Left lobe of liver (tissue), 2 donors: ENCODE results near the gene IFT43. TPM values are rescaled to one million over a fixed set of nuclear protein-coding genes. Genes with fewer than 3 reads are reported as not detected.

Source experiments
- ATAC-seq: fragments of 200-7000 bp; cut with Tn5 transposase; one replicate; pipeline ENCODE4 v1.9.1; 2020; ENCODE audit warnings: mild to moderate bottlenecking, moderate library complexity
- DNase-seq: peaks from one replicate; pipeline ENCODE4 v3.0.0-alpha.2; 2020; ENCODE audit warnings: low spot score
- total RNA-seq: library from RNA; stranded (reverse); gene quantifications from one replicate; pipeline ENCODE4 v1.2.1, GENCODE V29; 2021
- donor health status: DM: no; HTN: no; CAD: no; lungs with moderate emphysema.
- donor health status: DM: no; HTN: yes; CAD: no.

The IFT43 gene
- total RNA-seq, 1 donor from 2014 or later = 13.7 TPM

DNA sequence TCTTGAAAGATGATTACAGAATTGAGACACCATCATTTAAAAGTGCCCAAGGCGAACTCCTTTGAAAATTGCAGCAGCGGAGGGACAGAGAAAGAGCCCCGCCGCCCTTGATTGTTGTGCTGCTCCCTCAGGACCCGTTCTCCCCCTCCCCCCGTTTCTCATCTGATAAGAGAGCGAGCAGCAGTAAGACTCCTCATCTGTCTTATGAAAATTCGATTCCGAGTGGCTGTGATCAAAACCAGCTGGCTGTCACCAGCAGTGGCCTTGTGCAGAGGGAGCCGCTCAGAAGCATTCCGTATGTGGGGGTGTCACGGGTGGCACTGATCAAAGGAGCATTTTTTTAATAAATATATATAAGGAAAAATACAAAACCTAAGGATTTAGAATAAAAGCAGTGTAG lies 88.2 kb downstream of the IFT43 start:
- DNase-seq (no peak), ATAC-seq (no peak)

DNA sequence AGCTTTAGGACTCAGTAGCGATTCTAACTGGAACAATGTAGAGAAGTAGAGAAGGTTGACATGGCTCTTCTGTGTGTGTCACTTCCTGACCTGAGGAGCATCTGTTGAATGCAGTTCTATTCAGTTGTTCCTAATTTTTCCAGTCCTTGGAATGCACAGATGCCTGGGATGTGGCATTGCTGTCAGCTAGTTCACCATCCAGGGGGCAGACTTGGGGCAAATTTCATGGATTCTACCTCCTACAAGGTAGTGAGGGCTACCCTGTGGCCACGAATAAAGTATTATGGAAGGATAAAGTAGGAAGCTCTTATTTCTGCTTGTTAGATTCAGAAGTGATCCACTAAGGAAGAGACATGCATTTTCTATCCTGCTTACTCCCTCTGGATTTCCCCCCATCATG lies 91.8 kb downstream of the IFT43 start:
- ATAC-seq (no peak), DNase-seq (no peak)

DNA sequence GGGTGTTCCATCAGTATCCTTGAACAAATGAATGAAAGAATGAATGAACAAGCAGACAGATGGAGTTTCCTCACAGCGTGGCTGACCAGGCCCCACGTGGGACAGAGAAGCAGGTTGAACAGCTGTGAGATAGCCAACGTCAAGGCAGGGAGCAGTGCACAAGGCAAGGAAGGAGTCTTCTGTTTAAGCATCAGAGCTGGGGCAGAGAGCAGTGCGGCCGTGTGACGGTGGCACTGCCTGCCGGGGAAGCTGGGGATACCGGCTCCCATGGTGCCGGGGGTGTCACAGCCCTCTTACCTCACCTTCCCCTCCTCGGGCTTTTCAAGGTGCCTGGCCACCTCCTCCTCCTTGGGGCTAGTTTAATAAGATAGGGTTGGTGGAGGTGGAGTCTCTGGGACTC lies 92.9 kb downstream of the IFT43 start:
- ATAC-seq (no peak), DNase-seq (no peak)

DNA sequence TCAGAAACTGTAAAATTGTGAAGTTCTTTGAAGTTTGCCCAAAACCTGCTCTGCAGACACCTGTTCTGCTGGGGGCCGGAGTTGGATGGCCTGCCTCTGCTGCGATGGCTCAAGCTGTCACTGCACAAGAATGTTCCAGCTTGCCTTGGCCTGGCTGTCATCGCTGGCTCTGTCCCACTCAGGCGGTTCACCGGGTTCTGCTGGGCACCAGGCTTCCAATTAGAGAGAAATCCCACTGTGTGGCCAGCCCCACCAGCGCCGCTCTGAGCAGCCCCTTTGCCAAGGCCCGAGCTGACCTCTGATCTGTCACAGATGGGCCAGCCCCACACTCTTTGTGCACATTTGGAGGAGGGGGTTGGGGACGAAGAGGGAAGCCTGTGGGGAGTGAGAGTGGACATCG lies 94.5 kb downstream of the IFT43 start:
- ATAC-seq = no peak
- no peak for DNase-seq

DNA sequence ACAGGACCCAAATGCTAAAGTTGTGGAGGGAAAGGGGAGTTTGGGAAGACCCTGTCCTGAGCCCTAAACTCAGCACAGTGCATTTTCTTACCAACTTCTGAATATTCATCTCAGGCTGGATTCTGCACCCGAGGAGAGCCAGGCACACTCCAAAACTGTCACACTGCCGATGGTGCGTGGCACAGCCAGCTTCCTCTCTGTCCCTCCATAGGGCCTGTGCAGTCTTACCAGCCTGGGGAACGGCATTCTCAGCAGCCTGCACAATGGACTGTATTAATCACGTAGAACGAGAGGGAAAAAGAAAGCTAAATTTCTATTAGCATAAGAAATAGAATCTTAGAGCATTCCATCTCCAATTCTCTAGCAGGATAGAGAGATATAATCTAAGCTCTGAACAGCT lies 94.9 kb downstream of the IFT43 start:
- ATAC-seq (no peak), DNase-seq (no peak)

DNA sequence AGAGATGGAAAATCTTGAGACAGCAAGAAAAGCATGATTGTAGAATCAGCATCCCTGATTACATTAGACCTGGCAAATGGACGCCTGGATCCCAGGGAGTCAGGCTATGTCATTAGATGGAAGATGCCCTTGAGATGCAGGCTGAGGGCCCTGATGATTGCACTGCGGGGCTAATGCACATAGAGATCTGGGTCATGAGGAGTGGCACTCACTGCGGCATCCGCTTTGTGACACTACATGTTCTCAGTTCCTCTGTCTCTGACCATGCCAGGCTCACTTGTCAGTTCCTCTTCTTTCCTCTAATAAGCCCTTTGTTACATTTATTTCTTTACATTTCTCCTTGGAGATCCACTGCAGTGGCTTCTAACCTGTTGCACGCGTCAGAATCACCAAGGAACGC lies 96.1 kb downstream of the IFT43 start:
- ATAC-seq = peak; percentile 14
- DNase-seq = no peak

DNA sequence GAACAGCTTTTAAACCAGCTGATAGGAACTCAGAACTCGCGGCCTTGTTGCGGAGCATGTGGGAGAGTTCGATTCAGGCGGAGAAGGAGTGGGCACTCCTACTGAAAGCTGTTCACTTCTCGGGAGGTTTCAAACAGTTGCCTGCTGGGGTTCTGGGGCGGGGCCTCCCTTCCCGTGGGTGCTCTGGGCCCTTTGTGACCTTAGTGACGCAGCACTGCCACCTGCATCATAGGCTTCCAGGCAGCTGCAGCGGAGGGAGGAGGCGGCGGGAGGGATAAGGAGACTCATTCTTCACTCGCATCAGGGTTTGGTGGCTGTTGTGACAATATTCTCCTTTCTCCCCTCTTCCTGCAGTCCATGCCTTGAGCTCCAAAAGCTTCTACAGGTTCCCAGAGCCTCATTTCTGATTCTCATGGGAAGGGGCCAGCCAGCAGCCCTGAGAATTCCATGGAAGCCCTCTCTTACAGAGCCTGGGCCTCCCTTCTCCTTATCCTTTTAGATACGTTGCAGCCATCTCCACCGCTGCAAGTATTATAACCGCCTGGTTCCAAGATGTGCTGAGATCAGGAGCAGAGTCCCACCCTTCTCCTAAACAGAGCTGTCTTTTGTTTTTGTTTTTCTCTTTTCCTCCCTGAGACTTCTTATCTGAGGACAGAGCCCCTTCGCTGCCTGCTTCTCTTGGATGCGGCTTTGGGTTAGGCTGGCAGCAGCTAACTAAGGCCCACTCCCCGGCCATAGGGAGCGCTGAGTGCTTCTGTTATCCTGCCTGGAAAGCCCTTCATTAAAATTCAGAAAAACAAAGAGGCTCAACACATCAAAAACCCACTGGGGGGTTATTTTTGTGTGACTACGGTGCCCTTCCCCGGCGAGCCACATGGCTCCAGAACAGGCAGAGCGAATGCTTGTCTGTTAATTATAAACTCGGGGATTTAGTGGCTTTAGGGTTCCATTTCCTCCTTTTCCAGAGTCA lies 98.5 kb downstream of the IFT43 start:
- no peak for ATAC-seq

DNA sequence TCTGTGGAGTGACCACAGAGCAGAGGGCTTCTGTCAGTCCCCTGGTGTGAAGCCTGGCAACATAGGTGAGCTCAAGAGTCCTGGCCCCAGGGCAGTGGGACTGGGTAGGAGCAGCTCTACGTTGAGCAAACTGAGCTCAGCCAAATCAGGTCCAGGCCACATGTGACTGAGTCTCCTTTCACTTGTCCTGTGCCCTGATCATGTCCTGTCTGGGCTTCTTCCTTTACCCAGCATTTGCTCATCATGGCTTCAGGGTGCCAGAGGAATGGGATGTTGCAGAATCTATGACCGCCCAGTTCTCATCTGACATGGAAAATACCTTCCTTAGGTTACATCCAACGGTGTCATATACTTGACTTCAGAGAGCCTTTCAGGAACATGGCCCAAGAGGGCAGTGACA lies 99.8 kb downstream of the IFT43 start:
- DNase-seq (no peak), ATAC-seq (no peak)

More for the DNA sequence above, 98.5 kb downstream of the IFT43 start:
- no peak for DNase-seq

DNA sequence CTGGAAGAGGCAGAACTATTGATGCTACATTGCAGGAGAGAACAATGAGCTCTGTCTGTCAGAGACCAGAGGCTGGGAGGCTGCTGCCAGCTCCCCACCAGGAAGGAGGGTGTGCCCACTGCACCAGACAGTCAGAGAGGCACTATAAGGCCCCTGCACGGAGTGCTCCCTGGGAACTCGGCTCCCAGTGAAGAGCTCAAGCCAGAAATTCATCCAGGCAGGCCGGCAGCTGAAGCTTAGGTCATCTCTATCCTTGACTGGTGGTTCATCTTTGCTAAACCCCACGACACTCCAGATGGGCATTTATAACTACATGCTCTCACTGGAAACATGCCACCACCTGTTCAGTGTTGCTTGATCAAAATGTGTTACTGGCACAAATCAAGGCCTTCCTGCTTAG lies 101.1 kb downstream of the IFT43 start:
- ATAC-seq (no peak), DNase-seq (no peak)

DNA sequence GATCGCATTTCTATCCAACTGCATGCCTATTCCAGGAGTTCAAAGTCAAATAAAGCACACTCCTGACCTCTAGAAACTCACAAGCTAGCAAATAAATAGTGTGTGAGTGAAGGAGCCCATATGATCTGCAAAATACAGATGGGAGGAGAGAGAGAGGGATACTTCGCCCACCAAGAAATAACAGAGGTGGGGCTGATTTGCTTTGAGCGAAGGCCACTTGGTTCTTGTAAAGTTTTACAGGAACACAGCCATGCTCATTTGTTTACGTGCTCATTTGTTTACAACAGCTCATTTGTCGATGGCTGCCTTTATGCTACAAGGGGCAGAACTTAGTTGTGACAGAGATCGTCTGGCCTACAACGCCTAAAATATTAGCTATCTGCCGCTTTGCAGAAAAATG lies 102.8 kb downstream of the IFT43 start:
- no peak for DNase-seq
- no peak for ATAC-seq

DNA sequence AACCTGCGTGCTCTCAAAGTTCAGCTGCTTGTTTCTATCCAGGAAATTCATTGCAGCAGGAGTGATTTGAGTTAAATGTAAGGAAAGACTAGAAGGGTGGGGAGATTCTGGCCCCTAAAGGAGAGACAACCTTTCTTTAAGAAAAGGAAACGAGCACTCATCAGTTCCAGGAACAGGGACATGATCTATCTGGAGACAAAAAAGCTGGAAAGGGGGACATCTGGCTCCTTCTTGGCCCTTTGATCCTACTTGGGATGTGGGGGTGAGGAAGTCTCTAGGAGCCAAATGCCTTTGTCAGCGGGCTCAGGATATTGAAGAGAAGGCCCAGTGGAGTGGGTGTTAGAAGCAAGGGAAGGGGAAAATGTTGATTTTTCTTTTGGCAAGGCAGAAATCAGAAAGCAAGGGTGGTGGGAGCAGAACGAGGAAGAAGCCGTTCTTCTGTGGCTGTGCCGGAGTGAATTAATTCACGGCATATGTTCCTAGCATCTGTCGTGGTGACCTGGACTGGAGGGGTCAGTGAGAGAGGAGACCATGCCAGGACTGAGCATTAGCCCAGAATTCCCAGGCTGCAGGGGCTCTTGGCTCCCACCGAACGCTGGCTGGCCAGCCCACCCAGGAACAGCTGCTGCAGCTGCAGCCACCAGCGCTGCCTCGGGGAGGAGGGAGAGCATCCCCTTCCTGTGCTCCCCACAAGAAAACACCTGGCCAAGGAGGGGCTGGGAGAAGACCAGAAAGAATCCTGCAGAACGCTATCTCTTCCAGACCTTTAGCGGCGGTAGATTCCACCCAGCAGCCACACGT lies 103.4 kb downstream of the IFT43 start:
- DNase-seq = no peak
- no peak for ATAC-seq

DNA sequence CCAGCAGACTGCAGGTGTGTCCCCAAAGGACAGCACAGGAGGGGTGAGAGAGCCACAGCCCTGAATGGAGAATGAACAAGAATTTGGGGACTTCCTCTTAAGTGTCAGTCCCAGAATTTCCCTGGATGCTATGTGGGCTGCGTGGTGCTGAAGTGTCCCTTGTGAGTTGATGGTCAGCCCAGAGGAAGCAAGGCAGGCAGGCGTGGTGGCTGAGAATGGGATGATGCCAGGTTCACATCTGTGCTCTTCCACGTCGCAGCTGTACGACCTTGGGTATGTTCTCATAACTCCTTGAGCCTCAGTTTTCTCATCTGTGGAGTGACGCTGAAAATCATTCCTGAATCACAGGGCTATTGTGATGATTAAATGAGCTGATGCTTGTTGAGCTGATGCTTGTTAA lies 104.0 kb downstream of the IFT43 start:
- no peak for ATAC-seq
- DNase-seq = no peak

DNA sequence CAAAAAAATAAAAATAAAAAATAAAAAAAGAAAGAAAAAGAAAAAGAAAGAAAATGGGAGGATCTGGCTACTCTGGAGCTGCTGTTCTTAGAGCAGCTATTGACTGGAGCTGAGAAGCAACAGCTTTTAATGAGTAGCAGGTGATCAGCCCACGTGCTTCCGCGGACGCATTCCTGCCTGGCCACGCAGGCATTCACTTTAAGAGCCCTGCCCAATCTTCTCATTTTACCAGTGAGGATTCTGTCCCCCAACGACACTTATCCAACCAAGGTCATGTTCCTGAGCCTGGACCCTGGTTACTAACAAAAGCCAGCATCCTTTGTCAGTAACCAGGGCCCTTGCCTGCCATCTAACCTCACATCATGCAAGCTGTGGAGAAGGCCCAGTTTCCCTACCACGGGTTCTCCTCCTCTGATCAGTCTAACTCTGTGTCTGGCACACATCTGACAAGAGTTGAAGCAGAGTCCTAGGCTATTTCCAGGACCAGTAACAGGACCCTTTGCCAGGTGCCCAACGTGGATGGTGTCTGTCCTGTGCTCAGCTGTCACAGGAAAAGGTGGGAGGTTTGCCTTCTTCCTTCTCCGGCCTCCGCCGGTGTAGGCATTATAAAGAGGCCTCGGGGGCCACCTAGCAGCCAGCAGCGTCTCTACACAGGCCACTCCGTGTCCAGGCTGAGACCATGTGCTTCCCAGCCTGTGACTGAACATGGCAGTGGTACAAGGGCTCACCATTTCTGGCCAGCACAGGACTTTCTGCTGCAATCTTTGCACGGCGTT lies 105.2 kb downstream of the IFT43 start:
- ATAC-seq (peak; percentile 51), DNase-seq (no peak)

DNA sequence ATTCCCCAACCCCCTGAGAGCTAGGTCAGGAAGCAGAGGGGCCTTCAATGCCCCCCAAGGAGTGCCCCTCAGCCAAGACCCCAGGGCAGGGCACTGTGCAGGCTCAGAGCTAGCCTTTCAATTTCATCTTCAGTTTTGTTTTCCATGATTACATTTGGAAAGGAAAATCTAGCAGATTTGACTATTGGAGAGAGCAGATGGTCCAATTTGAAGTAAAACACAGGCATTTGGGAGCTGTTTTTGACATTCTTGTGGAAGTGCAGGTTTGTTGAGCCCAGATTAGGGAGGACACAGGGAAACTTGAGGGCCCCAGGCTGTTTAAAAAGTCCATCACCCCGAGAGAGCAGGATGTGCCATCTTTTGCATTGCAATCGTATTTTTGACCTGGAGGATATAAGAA lies 107.5 kb downstream of the IFT43 start:
- ATAC-seq (no peak), DNase-seq (no peak)

DNA sequence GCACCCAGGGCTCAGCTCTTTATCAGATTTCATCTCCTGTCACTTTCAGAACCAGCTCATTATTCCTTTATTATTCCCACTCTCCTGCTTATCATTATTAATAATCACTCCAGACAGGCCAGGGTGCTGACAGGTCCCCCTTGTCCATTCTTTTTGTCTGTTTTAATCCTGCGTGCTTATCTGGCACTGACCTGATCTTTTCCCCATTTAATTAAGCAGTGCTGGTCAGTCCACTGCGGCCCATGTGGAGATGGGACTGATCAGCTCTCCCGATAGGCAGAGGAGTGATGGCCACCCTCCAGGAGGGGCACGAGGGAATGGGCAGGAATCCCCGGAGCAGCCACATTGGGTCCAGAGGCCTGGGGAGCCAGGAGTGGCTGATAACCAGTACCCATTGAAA lies 110.7 kb downstream of the IFT43 start:
- no peak for ATAC-seq

DNA sequence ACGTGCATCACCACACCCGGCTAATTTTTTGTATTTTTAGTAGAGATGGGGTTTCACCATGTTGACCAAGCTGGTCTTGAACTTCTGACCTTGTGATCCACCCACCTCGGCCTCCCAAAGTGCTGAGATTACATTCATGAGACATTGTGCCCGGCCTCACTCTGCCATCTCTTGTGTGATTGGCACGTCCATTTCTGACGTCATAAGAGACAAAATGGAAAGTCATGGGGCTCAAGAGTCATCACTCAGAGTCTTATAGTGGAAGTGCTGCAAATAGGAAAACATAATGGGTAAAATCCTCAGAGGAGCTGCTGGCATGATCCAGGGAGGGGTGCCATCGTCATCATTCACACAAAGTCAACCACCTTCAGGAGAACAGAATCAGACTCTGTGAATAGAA lies 112.0 kb downstream of the IFT43 start:
- ATAC-seq (no peak), DNase-seq (no peak)

More for the DNA sequence above, 110.7 kb downstream of the IFT43 start:
- DNase-seq = no peak

DNA sequence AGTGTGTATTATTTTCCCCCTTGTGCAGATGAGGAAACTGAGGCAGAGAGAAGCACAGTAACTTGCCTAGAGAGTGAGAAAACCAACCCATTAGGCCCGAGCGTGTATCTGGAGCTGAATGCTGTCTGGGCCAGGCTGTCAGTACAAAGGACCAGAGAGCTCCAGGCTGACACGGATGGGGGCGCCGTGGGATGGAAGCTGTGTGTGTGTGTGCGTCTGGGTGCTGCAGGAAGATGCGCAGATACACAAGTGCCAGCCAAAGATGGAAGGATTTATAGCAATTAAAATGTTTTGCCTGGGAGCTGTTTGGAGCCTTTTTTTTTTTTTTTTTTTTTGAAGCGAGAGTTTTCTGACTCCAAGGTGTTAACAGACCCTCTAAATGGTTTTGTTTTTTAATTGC lies 112.5 kb downstream of the IFT43 start:
- no peak for ATAC-seq

DNA sequence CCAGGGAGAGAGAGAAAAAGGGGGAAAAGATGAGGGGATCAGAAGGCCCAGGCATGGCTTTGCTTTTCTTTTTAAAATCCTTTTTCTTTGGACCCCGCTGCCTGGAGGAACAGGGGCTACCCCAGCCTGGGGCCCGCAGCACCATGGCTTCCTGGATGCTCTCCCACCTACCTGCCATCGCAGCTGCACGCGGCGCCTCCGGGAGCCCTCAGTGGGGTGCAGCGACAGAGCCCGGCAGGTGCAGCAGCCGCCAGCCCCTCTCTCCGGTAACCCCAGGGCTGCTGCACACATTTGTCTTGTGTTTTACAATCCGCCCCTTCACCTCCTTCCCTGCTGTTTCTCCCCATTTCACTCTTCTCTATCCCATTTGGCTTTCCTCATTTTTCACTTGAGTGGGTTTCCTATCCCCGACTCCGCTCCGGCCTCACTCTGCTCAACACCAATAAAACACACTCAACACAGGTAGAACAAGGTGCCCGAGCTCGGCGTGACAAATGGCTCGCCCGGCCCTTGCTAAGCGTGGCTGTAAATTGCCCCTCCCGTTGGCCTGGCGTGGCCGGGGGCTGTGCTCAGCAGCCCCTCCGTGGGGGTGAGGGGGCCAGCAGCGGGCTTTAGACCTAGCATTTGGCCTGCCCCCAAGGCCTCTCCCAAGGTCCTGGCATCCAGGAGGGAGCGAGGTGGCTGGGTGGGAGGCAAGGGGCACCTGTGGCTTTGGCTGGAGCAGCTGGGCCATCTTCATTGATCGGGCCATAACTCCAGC lies 113.5 kb downstream of the IFT43 start:
- DNase-seq (no peak), ATAC-seq (no peak)

More for the DNA sequence above, 112.5 kb downstream of the IFT43 start:
- DNase-seq = no peak

DNA sequence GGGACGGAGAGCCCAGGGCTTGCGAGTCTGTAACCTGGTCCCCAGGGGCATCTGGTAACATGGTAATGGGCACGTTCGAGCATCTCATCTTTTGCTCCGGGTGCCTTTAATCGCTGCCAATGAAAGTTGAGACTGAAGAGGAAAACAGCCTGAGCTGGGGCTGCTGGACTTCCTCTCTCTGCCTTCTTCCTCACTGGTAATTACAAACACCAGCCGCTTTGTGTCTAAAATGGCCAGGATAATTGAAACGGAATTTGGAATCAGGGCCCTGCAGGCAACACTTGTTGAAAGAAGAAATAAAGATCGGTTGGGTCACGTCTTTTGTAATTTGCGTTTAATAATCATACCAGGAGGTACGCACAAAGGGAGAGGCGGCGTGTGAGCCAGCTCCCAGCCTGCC lies 114.7 kb downstream of the IFT43 start:
- DNase-seq (no peak), ATAC-seq (no peak)
